Glomerular visceral epithelial cell (primary cell): ENCODE data around the gene SREK1.

Experiments used
- DNase-seq: peaks from one replicate; pipeline ENCODE4 v3.0.0-alpha.2; 2016; ENCODE audit errors: extremely low spot score

Gene SREK1

GRCh38 chr5:66164044-66164790 lies 20.1 kb downstream of the SREK1 start:
- no peak for DNase-seq

- no peak for DNase-seq
These were observed 24.1 kb downstream of the SREK1 start for GRCh38 chr5:66168226-66168625.

- peak; percentile 72 for DNase-seq
These were observed 25.4 kb downstream of the SREK1 start for GRCh38 chr5:66169534-66169933.

GRCh38 chr5:66170195-66170919 lies 26.3 kb downstream of the SREK1 start:
- DNase-seq = no peak

GRCh38 chr5:66171349-66172344 lies 27.5 kb downstream of the SREK1 start:
- DNase-seq = peak; percentile 62

GRCh38 chr5:66174338-66174737 lies 30.2 kb downstream of the SREK1 start:
- DNase-seq = peak; percentile 21

GRCh38 chr5:66178799-66179198 lies 34.7 kb downstream of the SREK1 start:
- DNase-seq = no peak

- no peak for DNase-seq
These were observed 35.4 kb downstream of the SREK1 start for GRCh38 chr5:66179297-66180051.

GRCh38 chr5:66180282-66181155 lies 36.4 kb downstream of the SREK1 start:
- no peak for DNase-seq

GRCh38 chr5:66186108-66186507 lies 42.0 kb downstream of the SREK1 start:
- DNase-seq = no peak

GRCh38 chr5:66193419-66193818 lies 49.3 kb downstream of the SREK1 start:
- no peak for DNase-seq

GRCh38 chr5:66197764-66198405 lies 53.8 kb downstream of the SREK1 start:
- peak; percentile 21 for DNase-seq

- no peak for DNase-seq
These were observed 54.7 kb downstream of the SREK1 start for GRCh38 chr5:66198837-66199236.

GRCh38 chr5:66203531-66203930 lies 59.4 kb downstream of the SREK1 start:
- DNase-seq = no peak

GRCh38 chr5:66206465-66206864 lies 62.4 kb downstream of the SREK1 start:
- DNase-seq = no peak

GRCh38 chr5:66207800-66208561 lies 63.9 kb downstream of the SREK1 start:
- DNase-seq = no peak

- DNase-seq = peak; percentile 59
These were observed 65.2 kb downstream of the SREK1 start for GRCh38 chr5:66209350-66209749.

- DNase-seq = peak; percentile 14
These were observed 65.7 kb downstream of the SREK1 start for GRCh38 chr5:66209794-66210193.

GRCh38 chr5:66213533-66213932 lies 69.4 kb downstream of the SREK1 start:
- DNase-seq = no peak
